Measurements from ENCODE around the gene URB1. TPM values are rescaled to one million over a fixed set of nuclear protein-coding genes. Genes with fewer than 3 reads are reported as not detected.

URB1 gene
- total and polyA plus RNA-seq, 9 of the 15 experiments (the other 6 are each of a cell fraction or from before 2014, with no cell fraction given): 0.97 to 53.6 (median 21.5) TPM

GRCh38 chr21:32278518-32279376 is 114.1 kb downstream of the URB1 start, which contains the start of gene MIS18A (continued):
- TF ChIP-seq ZNF263 (CRISPR knock-in tag; IDR thresholded peaks at IDR 0.05; ENCODE audit: borderline replicate concordance): peak; percentile 70
- no peak for TF ChIP-seq CTCFL (IDR thresholded peaks at IDR 0.05; ENCODE audit: borderline replicate concordance, insufficient read depth, low read depth, low read length, poor library complexity, severe bottlenecking)
- TF ChIP-seq ERF (CRISPR knock-in tag; IDR thresholded peaks at IDR 0.05): 0 out of 2 replicates have a peak, but pooled peaks have one; percentile 63
- no peak for TF ChIP-seq ID3 (CRISPR knock-in tag; IDR thresholded peaks at IDR 0.05)
- peak; percentile 89 for TF ChIP-seq ID3 (tag; IDR thresholded peaks at IDR 0.05)
- TF ChIP-seq, protein P1, sequence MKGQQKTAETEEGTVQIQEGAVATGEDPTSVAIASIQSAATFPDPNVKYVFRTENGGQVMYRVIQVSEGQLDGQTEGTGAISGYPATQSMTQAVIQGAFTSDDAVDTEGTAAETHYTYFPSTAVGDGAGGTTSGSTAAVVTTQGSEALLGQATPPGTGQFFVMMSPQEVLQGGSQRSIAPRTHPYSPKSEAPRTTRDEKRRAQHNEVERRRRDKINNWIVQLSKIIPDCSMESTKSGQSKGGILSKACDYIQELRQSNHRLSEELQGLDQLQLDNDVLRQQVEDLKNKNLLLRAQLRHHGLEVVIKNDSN (CRISPR knock-in tag; IDR thresholded peaks at IDR 0.05): 0 out of 2 replicates have a peak, but pooled peaks have one; percentile 13
- TF ChIP-seq CTCF (IDR thresholded peaks at IDR 0.05 in 2 of 3, conservative IDR thresholded peaks at IDR 0.05 in 1 of 3; ENCODE audit: insufficient read depth in 2 of 3, low read depth in 1 of 3, low read length in 3 of 3): peak in 2 of 3 experiments; percentile 4 to 27; a peak in 1 of 6 replicates
- TF ChIP-seq MEF2A (IDR thresholded peaks at IDR 0.05; ENCODE audit: control insufficient read depth, low read depth, low read length): no peak
- peak; percentile 81 for TF ChIP-seq CXXC5 (CRISPR knock-in tag; IDR thresholded peaks at IDR 0.05)
- no peak for TF ChIP-seq RERE (CRISPR knock-in tag; IDR thresholded peaks at IDR 0.05; ENCODE audit: borderline replicate concordance)
- TF ChIP-seq SRF (CRISPR knock-in tag; IDR thresholded peaks at IDR 0.05): 0 out of 4 replicates have a peak, but pooled peaks of 1 of the 2 experiments have one; percentile 9
- no peak for TF ChIP-seq EWSR1 (IDR thresholded peaks at IDR 0.05; ENCODE audit: borderline replicate concordance, low read depth, partially characterized antibody)
- TF ChIP-seq NCOA2 (IDR thresholded peaks at IDR 0.05; ENCODE audit: partially characterized antibody in 2 of 2): no peak
- peak; percentile 87 for TF ChIP-seq RBFOX2 (IDR thresholded peaks at IDR 0.05; ENCODE audit: low read depth, low read length)
